Measurements from ENCODE around the gene PTPN3.
A peak's percentile ranks its signal among the peaks of the same experiment; 100 is the strongest.

Gene PTPN3

DNA sequence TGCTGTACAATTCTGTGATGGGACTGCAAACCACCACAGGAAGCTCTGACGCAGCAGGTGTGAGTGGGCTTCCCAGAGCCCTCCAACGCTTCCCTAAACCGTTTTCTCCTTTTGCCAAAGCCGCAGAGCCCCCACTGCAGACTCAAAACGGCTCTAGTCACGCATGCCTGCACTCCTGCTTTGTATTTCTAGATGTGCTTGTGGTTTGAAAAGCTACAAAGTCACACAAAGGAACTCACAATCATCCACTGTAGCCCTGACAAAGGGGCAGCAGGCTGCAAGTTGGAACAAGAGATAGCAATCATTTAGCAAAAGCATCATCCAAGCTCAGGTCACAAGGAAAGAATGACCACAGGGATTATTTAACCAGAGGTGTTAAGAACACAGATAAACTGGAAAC lies 79.3 kb downstream of the PTPN3 start:
- H3K4me3 ChIP-seq (ENCODE audit: low read length): no peak overlapping the region
- H3K9ac ChIP-seq (ENCODE audit: low read depth, low read length): no peak overlapping the region
- no peaks in the 10 kb centered on the region for H3K27me3 ChIP-seq (ENCODE audit: insufficient read depth, low read length)
- no peaks in the 10 kb centered on the region for H3K9me3 ChIP-seq (ENCODE audit: insufficient read depth, low read depth, low read length)
- 0 out of 2 replicates have a peak, but pooled peaks cover 12% of the 10 kb centered on the region for H3K4me1 ChIP-seq (ENCODE audit: insufficient read depth, low read length)
- WGBS: 84% methylated on average over 6 of the region's 6 CpGs
- H3K36me3 ChIP-seq (ENCODE audit: insufficient read depth, low read length): no peaks in the 10 kb centered on the region
- H3K27ac ChIP-seq (ENCODE audit: low read depth, low read length): no peak overlapping the region

DNA sequence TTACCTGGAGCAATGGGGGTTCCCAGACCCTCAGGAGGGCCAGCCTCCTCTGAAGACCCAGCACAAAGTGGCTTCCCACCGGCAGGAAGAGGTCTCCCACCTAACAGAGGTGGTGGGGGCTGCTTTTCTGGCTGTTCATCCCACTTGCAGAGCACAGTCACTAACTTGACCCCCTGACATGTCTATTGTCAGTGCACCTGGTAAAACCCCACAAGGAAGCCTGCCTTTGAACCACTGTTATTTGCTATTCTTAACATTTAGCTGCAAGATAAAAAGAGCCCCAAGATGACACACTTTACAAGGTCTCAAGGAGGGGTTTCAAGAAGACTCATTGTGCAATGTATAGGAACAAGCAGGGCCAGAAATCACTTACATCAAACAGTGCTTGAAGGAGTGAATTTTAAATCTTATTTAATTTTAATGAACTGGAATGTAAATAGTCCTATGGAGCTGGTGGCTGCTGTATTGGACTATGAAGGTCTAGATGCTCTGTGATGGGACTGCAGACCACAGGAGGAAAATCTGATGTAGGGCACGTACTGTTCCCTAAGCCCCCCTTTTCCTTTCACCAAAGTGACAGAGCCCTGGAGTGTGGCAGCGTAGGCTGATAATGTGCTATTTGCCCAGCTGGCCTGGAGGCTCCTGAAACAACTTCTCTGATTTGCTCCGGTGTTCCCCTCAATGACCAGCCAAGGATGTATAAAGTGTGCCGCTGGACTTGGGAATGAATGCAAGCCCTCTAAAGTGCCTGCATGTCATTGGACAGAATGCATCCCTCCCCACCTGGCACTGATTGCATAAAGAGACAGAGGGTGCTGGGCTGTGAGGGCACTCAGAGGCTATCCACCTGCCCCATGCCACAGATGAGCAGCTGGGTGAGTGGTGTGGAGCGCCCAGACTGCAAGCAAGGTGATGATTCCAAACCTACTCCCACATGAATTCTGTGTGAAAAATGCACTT lies 80.2 kb downstream of the PTPN3 start:
- Histone ChIP-seq H3K36me3 (ENCODE audit: insufficient read depth, low read length) (no peaks in the 10 kb centered on the region), H3K27me3 (ENCODE audit: insufficient read depth, low read length) (no peaks in the 10 kb centered on the region), H3K9ac (ENCODE audit: low read depth, low read length) (no peak overlapping the region), H3K9me3 (ENCODE audit: insufficient read depth, low read depth, low read length) (no peaks in the 10 kb centered on the region), H3K4me1 (ENCODE audit: insufficient read depth, low read length) (0 out of 2 replicates have a peak, but pooled peaks cover 12% of the 10 kb centered on the region), H3K4me3 (ENCODE audit: low read length) (no peak overlapping the region), H3K27ac (ENCODE audit: low read depth, low read length) (no peak overlapping the region)
- whole genome bisulfite sequencing: 90% methylated on average over 6 of the region's 6 CpGs

DNA sequence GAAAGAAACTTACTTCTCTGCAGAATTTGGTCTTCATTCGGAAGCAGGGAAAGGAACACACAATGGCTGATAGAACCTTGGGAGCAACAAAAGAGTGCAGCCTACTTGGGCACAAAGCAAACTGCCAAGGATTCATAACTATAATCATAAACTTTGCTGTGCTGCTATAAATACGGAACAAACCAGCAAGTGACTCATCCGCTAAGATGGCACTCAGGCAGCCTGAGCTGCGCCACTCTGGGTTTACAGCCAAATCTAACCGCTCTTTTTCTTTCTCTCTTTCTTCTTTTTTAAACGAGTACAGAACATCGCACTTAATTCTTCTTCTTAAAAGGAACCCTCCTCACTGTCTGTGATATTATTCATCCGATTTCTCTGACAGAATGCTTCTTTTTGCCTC lies 81.1 kb downstream of the PTPN3 start:
- H3K4me1 ChIP-seq (ENCODE audit: insufficient read depth, low read length): 0 out of 2 replicates have a peak, but pooled peaks cover 12% of the 10 kb centered on the region
- no peaks in the 10 kb centered on the region for H3K9me3 ChIP-seq (ENCODE audit: insufficient read depth, low read depth, low read length)
- no peaks in the 10 kb centered on the region for H3K27me3 ChIP-seq (ENCODE audit: insufficient read depth, low read length)
- no peaks in the 10 kb centered on the region for H3K36me3 ChIP-seq (ENCODE audit: insufficient read depth, low read length)
- no peak overlapping the region for H3K4me3 ChIP-seq (ENCODE audit: low read length)
- 95% methylated on average over 8 of the region's 8 CpGs for WGBS
- H3K9ac ChIP-seq (ENCODE audit: low read depth, low read length): no peak overlapping the region
- no peak overlapping the region for H3K27ac ChIP-seq (ENCODE audit: low read depth, low read length)

DNA sequence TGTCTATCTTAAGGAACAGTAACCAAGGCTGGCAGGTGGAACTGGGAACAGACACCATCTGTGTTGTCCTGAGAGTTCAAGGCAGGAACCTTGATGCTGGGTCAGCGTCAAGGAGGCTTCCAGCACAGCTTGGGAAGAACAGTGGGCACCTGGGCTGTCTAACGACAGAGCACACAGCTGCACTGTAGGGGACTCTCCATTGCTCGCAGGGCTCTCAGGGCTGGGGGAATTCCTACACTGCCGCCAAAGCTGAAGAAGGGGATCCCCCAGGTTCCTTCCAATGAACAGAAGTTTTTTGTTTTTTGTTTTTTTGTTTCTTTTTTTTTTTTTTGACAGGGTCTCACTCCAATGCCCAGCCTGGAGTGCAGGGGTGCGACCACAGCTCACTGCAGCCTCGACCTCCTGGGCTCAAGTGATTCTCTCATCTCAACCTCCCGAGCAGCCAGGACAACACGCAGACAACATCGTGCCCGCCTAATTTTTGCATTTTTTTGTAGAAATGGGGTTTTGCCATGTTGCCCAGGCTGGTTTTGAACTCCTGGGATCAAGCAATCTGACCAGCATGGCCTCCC lies 81.9 kb downstream of the PTPN3 start:
- Histone ChIP-seq H3K27ac (ENCODE audit: low read depth, low read length) (no peak overlapping the region), H3K9me3 (ENCODE audit: insufficient read depth, low read depth, low read length) (no peaks in the 10 kb centered on the region), H3K36me3 (ENCODE audit: insufficient read depth, low read length) (no peaks in the 10 kb centered on the region), H3K4me1 (ENCODE audit: insufficient read depth, low read length) (0 out of 2 replicates have a peak, but pooled peaks cover 12% of the 10 kb centered on the region), H3K9ac (ENCODE audit: low read depth, low read length) (no peak overlapping the region), H3K27me3 (ENCODE audit: insufficient read depth, low read length) (no peaks in the 10 kb centered on the region), H3K4me3 (ENCODE audit: low read length) (no peak overlapping the region)
- WGBS: 94% methylated on average over 10 of the region's 10 CpGs

DNA sequence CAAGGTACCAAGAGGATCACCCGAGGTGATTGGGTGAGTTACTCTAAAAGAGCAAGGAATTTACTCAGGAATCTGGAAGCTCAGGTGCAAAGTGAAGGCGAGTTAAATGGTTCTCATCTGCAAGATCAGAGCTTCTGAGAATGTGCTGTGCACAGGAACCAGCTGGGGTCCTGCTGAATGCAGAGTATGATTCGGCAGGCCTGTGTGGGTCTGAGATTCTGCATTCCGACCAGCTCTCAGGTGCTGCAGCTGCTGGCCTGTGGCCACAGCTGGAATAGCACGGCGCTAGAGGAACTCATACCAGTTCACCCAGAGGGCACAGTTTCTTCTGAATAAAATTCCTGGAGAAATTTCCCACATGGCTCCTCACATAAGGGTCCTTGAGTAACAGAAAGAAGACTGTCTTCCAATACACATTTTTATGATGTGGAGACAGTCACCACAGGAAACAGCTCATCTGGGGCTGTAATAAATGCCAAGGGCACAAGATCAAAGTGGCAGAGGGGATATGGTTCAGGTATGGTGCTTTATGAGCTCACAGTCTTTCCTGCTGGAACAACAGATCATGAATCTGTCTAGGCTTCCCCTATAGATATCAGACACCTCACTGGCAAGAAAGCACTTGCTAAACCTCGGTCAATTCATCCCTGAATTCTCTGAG lies 83.9 kb downstream of the PTPN3 start:
- no peaks in the 10 kb centered on the region for H3K9me3 ChIP-seq (ENCODE audit: insufficient read depth, low read depth, low read length)
- H3K4me1 ChIP-seq (ENCODE audit: insufficient read depth, low read length): peaks cover 23% of the 10 kb centered on the region; the same call in 1 of the 2 replicates
- 80% methylated on average over 7 of the region's 7 CpGs for WGBS
- no peak overlapping the region for H3K4me3 ChIP-seq (ENCODE audit: low read length)
- no peaks in the 10 kb centered on the region for H3K36me3 ChIP-seq (ENCODE audit: insufficient read depth, low read length)
- H3K27me3 ChIP-seq (ENCODE audit: insufficient read depth, low read length): no peaks in the 10 kb centered on the region
- no peak overlapping the region for H3K27ac ChIP-seq (ENCODE audit: low read depth, low read length)
- no peak overlapping the region for H3K9ac ChIP-seq (ENCODE audit: low read depth, low read length)

DNA sequence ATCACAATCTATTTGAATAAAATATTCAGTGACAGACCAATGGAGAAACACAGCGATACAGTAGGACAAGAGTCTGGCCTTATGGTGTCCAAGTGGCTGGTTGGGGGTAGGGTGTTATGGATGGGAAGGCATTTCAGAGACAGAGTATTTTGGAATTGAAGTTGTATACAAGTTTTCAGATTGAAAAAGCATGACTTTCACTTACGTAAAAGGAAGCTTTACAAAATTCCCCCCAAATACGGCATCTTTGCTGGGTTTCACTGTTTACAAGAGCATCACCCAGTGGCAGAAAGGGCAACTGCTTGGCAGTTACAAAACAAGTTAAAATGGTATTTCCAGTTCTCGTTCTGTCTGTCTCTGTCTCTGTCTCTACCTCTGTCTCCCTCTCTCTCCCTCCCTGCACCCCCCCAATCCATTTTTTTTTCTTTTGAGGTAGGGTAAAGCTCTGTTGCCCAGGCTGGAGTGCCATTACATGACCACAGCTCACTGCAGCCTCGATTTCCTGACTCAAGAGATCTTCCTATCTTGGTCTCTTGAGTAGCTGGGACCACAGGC lies 86.2 kb downstream of the PTPN3 start:
- Histone ChIP-seq H3K9ac (ENCODE audit: low read depth, low read length) (no peak overlapping the region), H3K36me3 (ENCODE audit: insufficient read depth, low read length) (no peaks in the 10 kb centered on the region), H3K27me3 (ENCODE audit: insufficient read depth, low read length) (no peaks in the 10 kb centered on the region), H3K27ac (ENCODE audit: low read depth, low read length) (no peak overlapping the region), H3K4me1 (ENCODE audit: insufficient read depth, low read length) (peaks cover 23% of the 10 kb centered on the region), H3K9me3 (ENCODE audit: insufficient read depth, low read depth, low read length) (no peaks in the 10 kb centered on the region), H3K4me3 (ENCODE audit: low read length) (no peak overlapping the region)
- WGBS: 67% methylated on average over 5 of the region's 5 CpGs

DNA sequence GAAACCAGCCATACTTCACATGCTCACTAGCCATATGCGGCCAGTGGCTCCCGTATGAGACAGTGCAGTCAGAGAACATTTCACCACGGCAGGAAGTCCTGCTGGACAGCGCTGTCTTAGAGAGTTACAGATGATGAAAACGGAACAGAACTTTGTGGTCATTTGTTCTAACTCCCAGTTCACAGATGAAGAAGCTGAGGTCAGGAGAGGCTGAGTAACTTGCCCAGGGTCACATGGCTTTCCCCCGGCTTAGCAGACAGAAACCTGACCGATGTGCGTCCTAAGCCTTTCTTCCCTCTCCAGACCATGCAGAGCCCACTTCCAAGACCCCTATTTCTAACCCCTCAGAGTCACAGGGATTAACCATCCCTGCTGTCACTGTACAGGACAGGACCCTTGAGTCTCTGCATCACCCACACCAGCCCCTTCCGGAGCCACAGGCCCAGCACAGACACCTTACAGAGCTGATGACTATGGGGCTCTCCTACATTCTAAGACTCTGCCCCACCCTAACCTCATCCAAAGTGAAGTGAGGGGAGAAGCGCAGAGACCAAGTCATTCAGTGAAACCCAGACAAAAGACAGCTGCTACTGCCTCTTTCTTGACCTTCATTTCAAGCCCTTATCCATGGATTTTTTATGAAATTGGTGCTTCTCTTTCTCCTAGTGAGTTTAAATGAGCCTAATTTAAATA lies 86.9 kb downstream of the PTPN3 start:
- 88% methylated on average over 10 of the region's 10 CpGs for WGBS
- Histone ChIP-seq H3K4me3 (ENCODE audit: low read length) (no peak overlapping the region), H3K27me3 (ENCODE audit: insufficient read depth, low read length) (no peaks in the 10 kb centered on the region), H3K36me3 (ENCODE audit: insufficient read depth, low read length) (no peaks in the 10 kb centered on the region), H3K27ac (ENCODE audit: low read depth, low read length) (no peak overlapping the region), H3K9me3 (ENCODE audit: insufficient read depth, low read depth, low read length) (no peaks in the 10 kb centered on the region), H3K4me1 (ENCODE audit: insufficient read depth, low read length) (peaks cover 23% of the 10 kb centered on the region), H3K9ac (ENCODE audit: low read depth, low read length) (no peak overlapping the region)

DNA sequence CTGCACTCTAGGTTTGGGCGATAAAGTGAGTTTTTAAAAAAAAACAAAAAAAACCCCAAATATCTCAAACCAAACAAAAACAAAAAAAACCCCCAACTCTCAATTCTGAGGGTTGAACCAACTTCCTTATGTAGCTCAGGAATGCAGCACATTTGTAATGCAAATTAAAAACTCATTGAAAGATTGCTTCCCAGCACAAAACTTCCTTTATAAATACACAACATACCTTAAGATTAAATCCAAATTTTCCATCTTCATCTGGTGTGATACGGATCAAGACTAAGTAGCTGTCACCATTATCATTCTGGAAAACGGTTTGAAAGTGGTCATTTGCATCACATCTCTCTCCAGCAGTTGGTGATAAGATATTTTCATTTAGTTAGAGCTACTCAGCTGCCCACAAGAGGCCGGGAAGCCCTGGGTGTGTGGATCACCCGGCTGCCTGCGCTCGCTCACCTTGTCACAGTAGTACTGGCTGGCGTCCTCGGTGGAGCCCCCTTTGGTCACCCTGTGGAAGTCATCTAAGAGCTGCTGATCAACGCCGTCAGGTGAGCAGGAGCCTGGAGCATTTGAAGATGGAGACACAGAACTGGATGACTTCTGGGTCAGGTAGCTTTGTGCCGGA lies 88.2 kb downstream of the PTPN3 start:
- H3K4me1 ChIP-seq (ENCODE audit: insufficient read depth, low read length): peaks cover 23% of the 10 kb centered on the region
- H3K27ac ChIP-seq (ENCODE audit: low read depth, low read length): peak overlapping the region; percentile 32; the same call in 1 of the 2 replicates
- no peaks in the 10 kb centered on the region for H3K36me3 ChIP-seq (ENCODE audit: insufficient read depth, low read length)
- no peak overlapping the region for H3K9ac ChIP-seq (ENCODE audit: low read depth, low read length)
- H3K4me3 ChIP-seq (ENCODE audit: low read length): peak overlapping the region; percentile 8; the same call in 1 of the 2 replicates
- WGBS: 35% methylated on average over 11 of the region's 12 CpGs
- no peaks in the 10 kb centered on the region for H3K27me3 ChIP-seq (ENCODE audit: insufficient read depth, low read length)
- no peaks in the 10 kb centered on the region for H3K9me3 ChIP-seq (ENCODE audit: insufficient read depth, low read depth, low read length)

DNA sequence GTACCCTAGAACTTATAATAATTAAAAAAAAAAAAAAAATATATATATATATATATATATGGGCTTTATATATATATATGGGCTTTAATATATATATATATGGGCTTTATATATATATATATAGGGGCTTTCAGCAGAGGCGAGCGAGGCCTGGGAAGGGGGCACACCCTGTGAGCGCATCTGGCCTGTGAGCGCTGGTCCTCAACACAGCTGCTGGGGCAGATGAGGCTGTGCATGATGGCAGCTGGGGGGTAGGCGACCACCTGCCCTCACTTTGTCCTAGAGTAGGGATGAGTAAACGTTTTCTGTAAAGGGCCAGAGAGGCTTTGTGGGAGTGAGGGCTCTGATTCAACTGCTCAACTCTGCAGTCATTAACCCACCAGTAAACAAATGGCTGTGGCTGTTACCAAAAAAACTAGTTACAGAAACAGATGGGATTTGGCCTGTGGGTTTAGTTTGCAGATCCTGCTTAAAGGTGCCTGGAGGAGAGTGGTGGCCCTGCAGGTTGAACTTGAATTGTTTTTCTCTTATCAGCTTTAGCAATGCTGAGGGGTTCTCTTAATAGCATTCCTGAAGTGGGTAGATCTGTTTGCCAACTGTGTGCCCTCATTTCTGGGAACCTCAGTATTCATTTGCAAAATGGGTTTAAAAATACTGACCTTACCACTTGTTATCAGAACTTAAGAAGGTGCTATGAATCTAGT lies 89.2 kb downstream of the PTPN3 start:
- peaks cover 23% of the 10 kb centered on the region for H3K4me1 ChIP-seq (ENCODE audit: insufficient read depth, low read length)
- H3K9ac ChIP-seq (ENCODE audit: low read depth, low read length): no peak overlapping the region
- peak overlapping the region; percentile 14; the same call in 1 of the 2 replicates for H3K27ac ChIP-seq (ENCODE audit: low read depth, low read length)
- H3K36me3 ChIP-seq (ENCODE audit: insufficient read depth, low read length): no peaks in the 10 kb centered on the region
- 72% methylated on average over 6 of the region's 6 CpGs for whole genome bisulfite sequencing
- no peaks in the 10 kb centered on the region for H3K9me3 ChIP-seq (ENCODE audit: insufficient read depth, low read depth, low read length)
- H3K4me3 ChIP-seq (ENCODE audit: low read length): no peak overlapping the region
- H3K27me3 ChIP-seq (ENCODE audit: insufficient read depth, low read length): no peaks in the 10 kb centered on the region

All from HUES64 (cell line).